K562 (cell line): ENCODE data around the gene WWC2. TPM values are rescaled to one million over a fixed set of nuclear protein-coding genes. Genes with fewer than 3 reads are reported as not detected.

Experiments
- ATAC-seq: fragments of 200-7000 bp; cut with Tn5 transposase; 3 replicates; pipeline ENCODE4 v1.9.1; 2020; ENCODE audit warnings: moderate library complexity
- BruUV-seq: library from RNA; stranded (reverse); fragments of 400-500 nt; replicated peaks from 2 replicates; lab custom pipeline; 2021; lab: Mats Ljungman, UMichigan
- CTCF ChIA-PET: fragments of 300-600 bp; formaldehyde crosslinking; extraction: SDS; loops from one replicate; lab custom pipeline; 2021; ENCODE audit warnings: low intra/inter-chr PET ratio; lab: Yijun Ruan, JAX
- POLR2A ChIA-PET: fragments of 300-600, 350-650 bp; sonication (Branson Sonifier 250); formaldehyde crosslinking; extraction: SDS; loops from one replicate; lab custom pipeline; 2021; ENCODE audit warnings: antibody characterized with exemption, inconsistent platforms; lab: Yijun Ruan, JAX
- DNase-seq, 4 experiments: peaks; one replicate each; pipeline versions ENCODE4 v3.0.0 to v3.0.0-alpha.2; 2011 to 2018; ENCODE audit warnings: low spot score in 3 of 4, mixed read lengths in 3 of 4; ENCODE audit errors: extremely low read depth in 1 of 4
- FAIRE-seq: peaks from 2 replicates; lab custom pipeline; 2011; peaks lifted over from hg19 to GRCh38; lab: Jason Lieb, UNC
- H2AFZ ChIP-seq: 2 replicates; pipeline ENCODE4 v1.6.0; 2011; ENCODE audit warnings: low read depth, low read length, control low read depth, inconsistent platforms
- H3K27ac ChIP-seq: fragments of 200-600 bp; 3 replicates; pipeline ENCODE4 v1.8.0; 2011; ENCODE audit warnings: low read depth, mild to moderate bottlenecking, control low read depth, inconsistent platforms, low read length, moderate library complexity, mixed read lengths; ENCODE audit errors: extremely low read depth
- H3K27me3 ChIP-seq, 2 experiments: fragments of 300-600 bp in 1 of 2; 2 replicates in 1 of 2; 3 replicates in 1 of 2; pipeline versions ENCODE4 v1.6.0 to v1.8.0; 2011; ENCODE audit warnings: inconsistent platforms in 2 of 2, low read length in 2 of 2, mild to moderate bottlenecking in 1 of 2, mixed read lengths in 1 of 2, moderate library complexity in 1 of 2; ENCODE audit not compliant: control insufficient read depth in 2 of 2, insufficient read depth in 2 of 2
- H3K36me3 ChIP-seq: fragments of 300-600 bp; 3 replicates; pipeline ENCODE4 v1.8.0; 2011; ENCODE audit warnings: mild to moderate bottlenecking, low read length, inconsistent platforms; ENCODE audit not compliant: control insufficient read depth, insufficient read depth
- H3K4me1 ChIP-seq, 2 experiments: fragments of 200-600 bp in 1 of 2; replicated peaks in 1 of 2; 2 replicates in 1 of 2; 3 replicates in 1 of 2; pipeline versions ENCODE4 v1.5.1 to v1.8.0; 2011; ENCODE audit warnings: inconsistent platforms in 2 of 2, low read length in 2 of 2, mild to moderate bottlenecking in 1 of 2, mixed read lengths in 1 of 2, moderate library complexity in 1 of 2; ENCODE audit not compliant: control insufficient read depth in 2 of 2, insufficient read depth in 2 of 2
- H3K4me2 ChIP-seq: 2 replicates; pipeline ENCODE4 v1.6.1; 2011; ENCODE audit warnings: low read length, control low read depth, inconsistent platforms, mixed read lengths; ENCODE audit not compliant: insufficient read depth
- H3K4me3 ChIP-seq: fragments of 200-600 bp; sonication (generic), shearing (Covaris generic); 2 replicates; pipeline ENCODE4 v1.5.1; 2016; ENCODE audit warnings: control low read depth, inconsistent platforms
- H3K79me2 ChIP-seq: fragments of 200-600 bp; 3 replicates; pipeline ENCODE4 v1.8.0; 2011; ENCODE audit warnings: low read length, inconsistent platforms; ENCODE audit not compliant: control insufficient read depth, insufficient read depth
- H3K9ac ChIP-seq, 2 experiments: 2 replicates each; pipeline versions ENCODE4 v1.6.0 to v1.6.1; 2011; ENCODE audit warnings: low read depth in 2 of 2, low read length in 2 of 2, control low read depth in 1 of 2, inconsistent platforms in 1 of 2, mild to moderate bottlenecking in 1 of 2, mixed read lengths in 1 of 2; ENCODE audit not compliant: insufficient read depth in 1 of 2
- H3K9me1 ChIP-seq: one replicate; pipeline ENCODE4 v1.6.0; 2011; ENCODE audit warnings: inconsistent platforms, mild to moderate bottlenecking, low read length, moderate library complexity; ENCODE audit not compliant: control insufficient read depth, insufficient read depth
- H3K9me3 ChIP-seq: replicated peaks from 2 replicates; pipeline ENCODE4 v1.5.1; 2011; ENCODE audit warnings: low read depth, low read length, inconsistent platforms; ENCODE audit not compliant: control insufficient read depth, insufficient read depth
- H4K20me1 ChIP-seq: replicated peaks from 2 replicates; pipeline ENCODE4 v1.6.1; 2011; ENCODE audit warnings: low read length, inconsistent platforms, mixed read lengths; ENCODE audit not compliant: control insufficient read depth, insufficient read depth
- ASH1L ChIP-seq: fragments of 450-650 bp; IDR thresholded peaks from 2 replicates; pipeline ENCODE4 v1.6.1; 2018; ENCODE audit warnings: borderline replicate concordance, mild to moderate bottlenecking, low read depth; ENCODE audit not compliant: partially characterized antibody
- ATF3 ChIP-seq, 2 experiments: fragments of 450-650 bp in 1 of 2; sonication (generic) in 1 of 2; formaldehyde crosslinking in 1 of 2; IDR thresholded peaks in 1 of 2; conservative IDR thresholded peaks in 1 of 2; 2 replicates each; pipeline versions ENCODE4 v1.6.1 to v1.8.1; 2016 to 2023; ENCODE audit warnings: mild to moderate bottlenecking in 2 of 2, moderate library complexity in 2 of 2, inconsistent platforms in 1 of 2, missing genetic modification reagents in 1 of 2
- CBFA2T2 ChIP-seq: fragments of 450-650 bp; conservative IDR thresholded peaks from 2 replicates; pipeline ENCODE4 v1.6.1; 2017; ENCODE audit warnings: mild to moderate bottlenecking
- CBFB ChIP-seq: sonication (generic); formaldehyde crosslinking; IDR thresholded peaks from 2 replicates; pipeline ENCODE4 v1.4.0; 2020; ENCODE audit warnings: mild to moderate bottlenecking, missing genetic modification reagents
- E2F5 ChIP-seq: sonication (generic); formaldehyde crosslinking; IDR thresholded peaks from 2 replicates; pipeline ENCODE4 v1.8.0; 2022; ENCODE audit warnings: mild to moderate bottlenecking, missing genetic modification reagents
- GATAD2B ChIP-seq: fragments of 450-650 bp; IDR thresholded peaks from 2 replicates; pipeline ENCODE4 v1.6.1; 2017; ENCODE audit warnings: mild to moderate bottlenecking, borderline replicate concordance
- HSF4 ChIP-seq: fragments of 250-450 bp; sonication (Bioruptor Pico); IDR thresholded peaks from 2 replicates; pipeline ENCODE4 v2.1.2; 2022; ENCODE audit warnings: mild to moderate bottlenecking, moderate library complexity, borderline replicate concordance
- MAFF ChIP-seq: IDR thresholded peaks from 2 replicates; pipeline ENCODE4 v1.6.1; 2012; ENCODE audit warnings: low read length, improper control_type of control experiment
- PHB ChIP-seq: fragments of 250-450 bp; sonication (Bioruptor Pico); IDR thresholded peaks from 2 replicates; pipeline ENCODE4 v1.5.0; 2021
- PKNOX1 ChIP-seq: fragments of 450-650 bp; IDR thresholded peaks from 2 replicates; pipeline ENCODE4 v1.6.1; 2016
- RBFOX2 ChIP-seq: fragments of 200-400 bp; formaldehyde crosslinking; IDR thresholded peaks from 2 replicates; pipeline ENCODE4 v1.6.1; 2017; ENCODE audit warnings: low read depth, mild to moderate bottlenecking, low read length, moderate library complexity
- ZMIZ1 ChIP-seq, 2 experiments: fragments of 150-350 bp in 1 of 2; IDR thresholded peaks; 2 replicates each; pipeline ENCODE4 v1.6.1; 2012 to 2016; ENCODE audit warnings: low read depth in 2 of 2, low read length in 2 of 2, mild to moderate bottlenecking in 1 of 2, moderate library complexity in 1 of 2
- ZNF133 ChIP-seq: fragments of 250-450 bp; sonication (Bioruptor Pico); IDR thresholded peaks from 2 replicates; pipeline ENCODE4 v1.4.0; 2020; ENCODE audit warnings: mild to moderate bottlenecking
- ZNF277 ChIP-seq: fragments of 250-450 bp; sonication (Bioruptor Pico); IDR thresholded peaks from 2 replicates; pipeline ENCODE4 v1.8.0; 2022; ENCODE audit warnings: inconsistent platforms, mild to moderate bottlenecking, moderate library complexity, borderline replicate concordance
- ZNF717 ChIP-seq: fragments of 250-450 bp; sonication (Bioruptor Pico); IDR thresholded peaks from 2 replicates; pipeline ENCODE4 v1.5.0; 2021
- WGBS: fragments of 100-300 bp; shearing (Covaris generic); methylation state at CpG from one replicate; pipeline ENCODE4 v1.1.6; 2016; ENCODE audit warnings: low coverage, mixed read lengths; ENCODE audit not compliant: insufficient coverage; ENCODE audit errors: missing lambda C conversion rate; 5-methylcytosine and 5-hydroxymethylcytosine counted together
- in situ Hi-C: fragments of 300-500 bp; cut with MboI; formaldehyde crosslinking; loops from 4 replicates; pipeline ENCODE4 v1.15.0; 2018; ENCODE audit warnings: inconsistent platforms, mixed read lengths
- intact Hi-C: fragments of 100-400 bp; cut with micrococcal nuclease; formaldehyde crosslinking; loops from 2 replicates; pipeline ENCODE4 v1.14.2; 2022
- polyA plus RNA-seq, 8 experiments: library from polyadenylated mRNA; depleted of rRNA in 4 of 8; stranded (reverse) in 5 of 8; unstranded in 3 of 8; fragments of >200 nt; fragmentation: Nextera tagmentation in 2 of 8; fragmentation: Illumina TruSeq in 1 of 8; extraction: Ambion mirVana in 2 of 8; extraction: Trizol in 1 of 8; gene quantifications; 2 replicates each; pipeline versions ENCODE4 v1.2.1 to v1.2.3, GENCODE V29; 2011 to 2014; ENCODE audit warnings: inconsistent platforms in 1 of 8, missing spikeins in 1 of 8
- total RNA-seq, 7 experiments: library from RNA; depleted of rRNA in 6 of 7; stranded (reverse); fragments of >200 nt in 6 of 7; fragmentation: Illumina TruSeq in 2 of 7; extraction: Trizol in 2 of 7; gene quantifications; 2 replicates each; pipeline versions ENCODE4 v1.2.1 to v1.2.3, GENCODE V29; 2011 to 2021; ENCODE audit warnings: low replicate concordance in 1 of 7

The WWC2 gene
- total and polyA plus RNA-seq, 9 of the 15 experiments (the other 6 are each of a cell fraction or from before 2014, with no cell fraction given), result 3.7 to 39.4 (median 19.6) TPM

GRCh38 chr4:183242291-183242690 lies 143.2 kb downstream of the WWC2 start (continued):
- TF ChIP-seq MAFF (no peak), CBFA2T2 (no peak), ZNF277 (no peak), E2F5 (no peak), RBFOX2 (no peak), ZNF717 (CRISPR knock-in tag) (no peak), PKNOX1 (no peak)

GRCh38 chr4:183244019-183244418 lies 145.0 kb downstream of the WWC2 start:
- in situ Hi-C loops, result no loop called here
- WGBS, result 76% methylated on average over 8 of the region's 8 CpGs
- no TSS peak for BruUV-seq
- TF ChIP-seq ZNF133, result no peak
- no peak for TF ChIP-seq CBFB (CRISPR knock-in tag)
- no peak for TF ChIP-seq ATF3 (IDR thresholded peaks at IDR 0.05)
- TF ChIP-seq ATF3 (CRISPR knock-in tag; conservative IDR thresholded peaks at IDR 0.05), result no peak
- TF ChIP-seq HSF4 (CRISPR knock-in tag), result no peak
- no peak for TF ChIP-seq ASH1L
- no peak for TF ChIP-seq ZMIZ1 (IDR thresholded peaks at IDR 0.05; ENCODE audit: low read depth in 2 of 2, low read length in 2 of 2)
- TF ChIP-seq GATAD2B, result no peak
- no peak for TF ChIP-seq PHB

More at GRCh38 chr4:183244019-183244418, 145.0 kb downstream of the WWC2 start:
- FAIRE-seq, result no peak
- CTCF ChIA-PET, result no interaction called here
- H3K9ac ChIP-seq, result no peak overlapping the region
- H3K27ac ChIP-seq, result no peak overlapping the region
- H3K4me1 ChIP-seq, result peaks cover 10 to 14% of the 10 kb centered on the region in 2 experiments; a peak in 3 of 5 replicates
- no peaks in the 10 kb centered on the region for H3K27me3 ChIP-seq
- ATAC-seq, result no peak
- H4K20me1 ChIP-seq, result no peaks in the 10 kb centered on the region
- H3K4me3 ChIP-seq, result no peak overlapping the region
- peaks cover 21% of the 10 kb centered on the region for H3K36me3 ChIP-seq
- H3K79me2 ChIP-seq, result no peaks in the 10 kb centered on the region
- intact Hi-C loops, result no loop called here
- no peak overlapping the region for H3K4me2 ChIP-seq
- POLR2A ChIA-PET, result no interaction called here
- DNase-seq, result no peak
- H3K9me3 ChIP-seq, result no peaks in the 10 kb centered on the region
- peaks cover 3% of the 10 kb centered on the region for H3K9me1 ChIP-seq
- H2AFZ ChIP-seq, result no peak overlapping the region
